Fibroblast of lung (primary cell): ENCODE results near the gene OPN3.

ENCODE experiments used
- CTCF ChIP-seq, 2 donors: IDR thresholded peaks in 1 of 2; conservative IDR thresholded peaks in 1 of 2; 1 replicate in 1 of 2; 2 replicates in 1 of 2; pipeline ENCODE4 v1.5.1; 2011 to 2012; ENCODE audit warnings: low read length in 2 of 2, control low read depth in 1 of 2, inconsistent platforms in 1 of 2, low read depth in 1 of 2, mild to moderate bottlenecking in 1 of 2
- EZH2 ChIP-seq: IDR thresholded peaks from 2 replicates; pipeline ENCODE4 v1.5.1; 2012; ENCODE audit warnings: low read length, control low read depth, mild to moderate bottlenecking; ENCODE audit errors: missing control alignments

- TF ChIP-seq CTCF (conservative IDR thresholded peaks at IDR 0.05 in 1 of 2, IDR thresholded peaks at IDR 0.05 in 1 of 2; ENCODE audit: low read depth in 1 of 2, low read length in 2 of 2) (no peak), EZH2 (no peak)
These were observed 53.2 kb downstream of the OPN3 start for GRCh38 chr1:241586905-241587512.
